Nephron progenitor cell (in vitro differentiated cells): ENCODE results near the gene PDGFRB.

Experiments used
- DNase-seq: peaks from one replicate; pipeline ENCODE4 v3.0.0; 2021
- H3K27ac Mint-ChIP-seq: 2 replicates; pipeline ENCODE4 v1.8.0; 2021; ENCODE audit warnings: mild to moderate bottlenecking, moderate library complexity, mixed read lengths
- H3K27me3 Mint-ChIP-seq: 2 replicates; pipeline ENCODE4 v1.8.0; 2021; ENCODE audit warnings: mild to moderate bottlenecking, low read depth, mixed read lengths; ENCODE audit not compliant: poor library complexity
- H3K36me3 Mint-ChIP-seq: 2 replicates; pipeline ENCODE4 v1.8.0; 2021; ENCODE audit warnings: low read depth, mixed read lengths
- H3K4me1 Mint-ChIP-seq: 2 replicates; pipeline ENCODE4 v1.8.0; 2021; ENCODE audit warnings: mixed read lengths
- H3K4me3 Mint-ChIP-seq: 2 replicates; pipeline ENCODE4 v1.8.0; 2021; ENCODE audit warnings: mild to moderate bottlenecking, moderate library complexity, mixed read lengths
- H3K9me3 Mint-ChIP-seq: 2 replicates; pipeline ENCODE4 v1.8.0; 2021; ENCODE audit warnings: mild to moderate bottlenecking, moderate library complexity, mixed read lengths
- TF ChIP-seq, protein P1 (sequence below): fragments of 200-600 bp; sonication (generic); IDR thresholded peaks from 2 replicates; pipeline ENCODE4 v1.5.0; 2021; ENCODE audit warnings: antibody characterized with exemption

PDGFRB gene

DNA sequence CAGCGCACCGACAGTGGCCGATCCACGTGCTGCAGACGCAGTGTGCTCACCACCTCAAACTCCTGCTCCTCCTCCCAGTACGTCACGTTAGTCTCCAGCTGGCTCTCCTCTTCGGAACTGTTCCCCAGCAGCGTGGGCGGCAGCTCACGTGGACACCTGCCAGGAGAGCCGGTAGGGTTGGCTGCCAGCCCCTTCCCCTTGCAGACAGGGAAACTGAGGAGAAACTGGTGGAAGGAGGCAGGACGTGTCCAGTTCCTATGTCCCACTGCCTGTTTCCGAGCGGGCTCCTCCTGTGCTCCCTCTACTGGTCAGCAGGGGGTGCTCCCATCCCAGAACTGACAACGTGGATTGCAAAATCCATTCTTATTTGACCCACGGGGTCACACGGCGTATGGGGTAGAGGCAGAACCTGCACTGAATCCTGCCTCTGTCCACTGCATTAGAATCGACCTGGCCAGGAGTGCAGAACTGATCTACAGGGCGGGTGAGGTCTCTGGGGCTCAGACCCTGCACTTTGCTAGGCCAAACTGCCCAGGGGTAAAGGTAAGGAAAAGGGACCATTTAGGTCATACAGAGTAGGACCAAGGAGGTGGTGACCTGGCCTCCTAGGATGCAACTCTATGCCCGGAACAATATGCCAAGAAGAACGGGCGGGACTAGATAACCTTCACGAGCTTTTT, 25.7 kb downstream of the PDGFRB start:
- Mint-ChIP-seq H3K9me3 (no peaks in the 10 kb centered on the region), H3K4me3 (no peak overlapping the region), H3K36me3 (peaks cover 58% of the 10 kb centered on the region), H3K27ac (peak overlapping the region; percentile 95), H3K4me1 (peaks cover 54% of the 10 kb centered on the region), H3K27me3 (peaks cover 10% of the 10 kb centered on the region)
- TF ChIP-seq, protein P1, sequence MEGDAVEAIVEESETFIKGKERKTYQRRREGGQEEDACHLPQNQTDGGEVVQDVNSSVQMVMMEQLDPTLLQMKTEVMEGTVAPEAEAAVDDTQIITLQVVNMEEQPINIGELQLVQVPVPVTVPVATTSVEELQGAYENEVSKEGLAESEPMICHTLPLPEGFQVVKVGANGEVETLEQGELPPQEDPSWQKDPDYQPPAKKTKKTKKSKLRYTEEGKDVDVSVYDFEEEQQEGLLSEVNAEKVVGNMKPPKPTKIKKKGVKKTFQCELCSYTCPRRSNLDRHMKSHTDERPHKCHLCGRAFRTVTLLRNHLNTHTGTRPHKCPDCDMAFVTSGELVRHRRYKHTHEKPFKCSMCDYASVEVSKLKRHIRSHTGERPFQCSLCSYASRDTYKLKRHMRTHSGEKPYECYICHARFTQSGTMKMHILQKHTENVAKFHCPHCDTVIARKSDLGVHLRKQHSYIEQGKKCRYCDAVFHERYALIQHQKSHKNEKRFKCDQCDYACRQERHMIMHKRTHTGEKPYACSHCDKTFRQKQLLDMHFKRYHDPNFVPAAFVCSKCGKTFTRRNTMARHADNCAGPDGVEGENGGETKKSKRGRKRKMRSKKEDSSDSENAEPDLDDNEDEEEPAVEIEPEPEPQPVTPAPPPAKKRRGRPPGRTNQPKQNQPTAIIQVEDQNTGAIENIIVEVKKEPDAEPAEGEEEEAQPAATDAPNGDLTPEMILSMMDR, result peak; percentile 88
- DNase-seq, result peak; percentile 81

DNA sequence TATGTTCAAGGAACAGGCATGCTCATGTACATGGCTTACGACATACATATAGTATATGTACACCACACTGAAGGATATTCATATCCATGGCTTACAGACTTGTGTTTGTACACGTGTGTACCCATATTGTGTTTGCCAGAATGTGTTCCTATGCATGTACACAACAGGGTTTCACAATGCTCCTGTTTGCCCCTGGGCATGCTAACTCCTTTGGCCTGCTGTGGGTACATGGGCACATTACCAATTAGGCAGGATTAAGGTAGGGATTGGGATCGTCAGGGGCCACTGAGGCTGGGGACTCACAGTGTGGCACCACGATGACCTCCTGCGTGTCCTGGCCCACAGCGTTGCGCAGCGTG, 26.2 kb downstream of the PDGFRB start:
- Mint-ChIP-seq H3K27me3 (peaks cover 10% of the 10 kb centered on the region), H3K4me3 (no peak overlapping the region), H3K4me1 (peaks cover 51% of the 10 kb centered on the region), H3K36me3 (peaks cover 60% of the 10 kb centered on the region), H3K9me3 (no peaks in the 10 kb centered on the region), H3K27ac (no peak overlapping the region)
- no peak for DNase-seq
- TF ChIP-seq, protein P1, result no peak

DNA sequence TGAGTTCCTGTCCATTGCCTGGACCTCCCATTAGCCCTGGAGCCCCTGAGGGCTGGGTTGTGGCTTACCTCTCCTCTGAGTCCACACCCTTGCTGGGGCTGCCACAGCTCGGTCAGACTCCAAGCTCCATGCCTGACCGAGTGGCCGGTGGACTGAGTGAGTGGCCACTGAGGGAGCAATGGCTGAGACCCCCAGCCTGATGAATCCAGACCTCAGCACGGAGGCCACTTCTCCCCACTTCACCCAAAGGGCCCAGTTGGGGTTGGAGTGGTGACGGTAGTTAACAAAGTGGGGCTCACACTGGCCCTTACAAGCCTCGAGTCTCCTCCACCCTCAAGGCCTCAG, 28.8 kb downstream of the PDGFRB start:
- peaks cover 31% of the 10 kb centered on the region for H3K4me1 Mint-ChIP-seq
- DNase-seq, result no peak
- H3K27ac Mint-ChIP-seq, result no peak overlapping the region
- no peak overlapping the region for H3K4me3 Mint-ChIP-seq
- H3K36me3 Mint-ChIP-seq, result peaks cover 44% of the 10 kb centered on the region
- no peaks in the 10 kb centered on the region for H3K9me3 Mint-ChIP-seq
- TF ChIP-seq, protein P1, result no peak
- peaks cover 10% of the 10 kb centered on the region for H3K27me3 Mint-ChIP-seq

DNA sequence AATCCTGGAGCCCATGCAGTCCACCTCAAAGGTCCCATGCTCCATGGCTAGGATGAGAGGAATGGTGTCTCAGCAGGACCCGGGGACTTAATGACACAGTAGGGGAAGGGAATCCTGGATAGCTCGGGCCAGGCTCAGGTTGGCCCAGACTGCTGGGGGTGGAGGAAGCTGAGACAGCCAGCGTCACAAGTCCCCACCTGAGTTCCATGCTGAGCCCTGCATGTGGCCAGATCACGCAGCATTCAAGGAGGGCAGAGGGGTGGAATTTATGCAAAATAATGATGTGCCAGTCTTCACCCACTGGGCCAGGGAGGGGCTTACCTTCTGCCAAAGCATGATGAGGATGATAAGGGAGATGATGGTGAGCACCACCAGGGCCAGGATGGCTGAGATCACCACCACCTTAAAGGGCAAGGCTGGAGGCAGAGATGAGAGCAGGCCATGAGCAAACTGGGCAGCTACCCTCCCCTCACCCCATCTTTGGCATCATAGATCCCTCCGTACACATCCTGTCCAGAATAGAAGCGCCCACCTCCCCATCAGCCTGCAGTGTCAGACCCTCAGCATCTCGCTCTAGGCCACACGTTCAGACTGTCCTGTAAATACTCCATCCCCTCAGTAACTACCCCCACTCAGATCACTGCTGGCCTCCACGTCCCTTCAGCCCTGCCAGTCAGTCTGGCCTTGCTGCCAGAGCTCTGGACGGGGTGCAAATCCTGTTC, 29.3 kb downstream of the PDGFRB start:
- H3K36me3 Mint-ChIP-seq, result peaks cover 50% of the 10 kb centered on the region
- peaks cover 10% of the 10 kb centered on the region for H3K27me3 Mint-ChIP-seq
- no peak for DNase-seq
- no peak overlapping the region for H3K4me3 Mint-ChIP-seq
- H3K9me3 Mint-ChIP-seq, result no peaks in the 10 kb centered on the region
- TF ChIP-seq, protein P1, result no peak
- H3K4me1 Mint-ChIP-seq, result peaks cover 31% of the 10 kb centered on the region
- H3K27ac Mint-ChIP-seq, result no peak overlapping the region

DNA sequence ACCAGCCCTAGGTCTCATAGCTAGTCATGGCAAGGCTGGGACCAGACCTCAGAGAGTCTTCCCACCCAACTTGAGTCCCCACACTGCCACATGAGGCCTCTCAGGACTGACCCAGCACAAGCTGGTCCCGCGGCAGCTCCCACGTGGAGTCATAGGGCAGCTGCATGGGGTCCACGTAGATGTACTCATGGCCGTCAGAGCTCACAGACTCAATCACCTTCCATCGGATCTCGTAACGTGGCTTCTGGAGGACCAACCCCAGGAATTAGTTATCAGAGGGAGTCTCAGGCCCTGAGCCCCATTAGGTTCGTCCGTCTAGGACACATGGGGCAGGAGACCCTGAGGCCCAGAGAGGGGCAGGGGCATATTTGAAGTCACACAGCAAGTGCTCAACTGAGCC, 30.3 kb downstream of the PDGFRB start:
- Mint-ChIP-seq H3K36me3 (peaks cover 55% of the 10 kb centered on the region), H3K27ac (no peak overlapping the region), H3K4me1 (peaks cover 31% of the 10 kb centered on the region), H3K27me3 (peaks cover 8% of the 10 kb centered on the region), H3K9me3 (no peaks in the 10 kb centered on the region), H3K4me3 (no peak overlapping the region)
- TF ChIP-seq, protein P1, result no peak
- DNase-seq, result no peak

DNA sequence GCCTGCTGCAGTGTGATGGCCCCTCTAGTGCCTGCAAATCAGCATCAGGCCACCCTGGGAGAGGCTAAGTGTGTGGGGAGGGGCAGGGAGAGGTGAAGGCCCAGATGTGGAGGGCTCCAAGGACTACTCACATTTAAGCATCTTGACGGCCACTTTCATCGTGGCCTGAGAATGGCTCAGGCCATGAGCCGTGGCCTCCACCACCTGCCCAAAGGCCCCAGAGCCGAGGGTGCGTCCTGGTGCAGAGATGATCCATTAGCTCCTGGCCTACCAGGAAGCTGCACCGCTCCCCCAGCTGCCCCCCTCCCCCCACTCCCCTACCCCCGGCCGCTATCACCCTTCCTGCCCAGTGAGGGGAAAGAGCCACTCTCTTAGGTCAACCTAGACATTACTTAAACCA, 31.0 kb downstream of the PDGFRB start:
- Mint-ChIP-seq H3K27me3 (peaks cover 8% of the 10 kb centered on the region), H3K4me1 (peaks cover 26% of the 10 kb centered on the region), H3K36me3 (peaks cover 52% of the 10 kb centered on the region), H3K4me3 (no peak overlapping the region), H3K9me3 (no peaks in the 10 kb centered on the region), H3K27ac (peak overlapping the region; percentile 81)
- TF ChIP-seq, protein P1, result no peak
- DNase-seq, result no peak
